Activated CD4-positive, CD25-positive, alpha-beta regulatory T cell (primary cell): ENCODE data around the gene PRSS36.
"Not testable (repeated sequence)": the region's sequence is repeated elsewhere in the genome, so short reads cannot be mapped to it uniquely, and the experiment has no call there.

Source experiments
- DNase-seq, 4 experiments: peaks; one replicate each; lab custom pipeline; 2025; lab: John Stamatoyannopoulos, UW

Gene PRSS36

GRCh38 chr16:31149894-31150890, at the start of gene PRSS36:
PRSS36 (minus strand) TSS chr16:31150066; CDS start chr16:31150035, 31 bp downstream.
- DNase-seq: no peak

GRCh38 chr16:31199430-31200041, 49.7 kb upstream of the PRSS36 start:
- no peak for DNase-seq

DNA sequence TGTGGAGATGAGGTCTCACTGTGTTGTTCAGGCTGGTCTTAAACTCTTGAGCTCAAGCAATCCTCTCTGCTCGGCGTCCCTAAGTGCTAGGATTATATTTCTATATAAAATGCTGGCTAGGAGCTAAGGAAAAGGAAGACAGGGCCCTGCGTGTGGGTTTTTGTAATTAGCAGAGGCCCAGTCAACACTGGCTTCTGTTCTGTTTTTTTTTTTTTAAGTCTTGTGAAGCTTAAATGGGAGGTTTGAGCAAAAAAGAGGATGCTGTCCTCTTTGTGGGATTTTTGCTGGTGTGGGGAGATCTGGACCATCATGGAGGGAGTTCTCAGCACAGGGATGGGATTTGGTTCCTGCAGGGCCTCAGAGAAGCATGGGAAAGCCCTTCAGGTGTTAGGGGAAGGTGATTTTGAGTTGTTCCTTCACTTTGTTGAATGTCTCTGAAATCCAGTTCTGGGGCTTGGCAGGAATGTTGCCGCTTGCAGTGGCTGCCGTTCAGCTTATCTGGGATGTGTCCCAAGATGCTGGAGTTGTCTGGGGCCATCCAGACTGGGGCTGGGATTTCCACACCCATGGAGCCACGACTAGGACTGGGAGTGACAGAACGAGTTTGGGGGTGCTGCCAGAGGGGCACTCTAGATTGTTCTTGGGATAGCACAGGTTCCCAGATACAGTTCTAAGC, 48.5 kb upstream of the PRSS36 start:
- DNase-seq: no peak

DNA sequence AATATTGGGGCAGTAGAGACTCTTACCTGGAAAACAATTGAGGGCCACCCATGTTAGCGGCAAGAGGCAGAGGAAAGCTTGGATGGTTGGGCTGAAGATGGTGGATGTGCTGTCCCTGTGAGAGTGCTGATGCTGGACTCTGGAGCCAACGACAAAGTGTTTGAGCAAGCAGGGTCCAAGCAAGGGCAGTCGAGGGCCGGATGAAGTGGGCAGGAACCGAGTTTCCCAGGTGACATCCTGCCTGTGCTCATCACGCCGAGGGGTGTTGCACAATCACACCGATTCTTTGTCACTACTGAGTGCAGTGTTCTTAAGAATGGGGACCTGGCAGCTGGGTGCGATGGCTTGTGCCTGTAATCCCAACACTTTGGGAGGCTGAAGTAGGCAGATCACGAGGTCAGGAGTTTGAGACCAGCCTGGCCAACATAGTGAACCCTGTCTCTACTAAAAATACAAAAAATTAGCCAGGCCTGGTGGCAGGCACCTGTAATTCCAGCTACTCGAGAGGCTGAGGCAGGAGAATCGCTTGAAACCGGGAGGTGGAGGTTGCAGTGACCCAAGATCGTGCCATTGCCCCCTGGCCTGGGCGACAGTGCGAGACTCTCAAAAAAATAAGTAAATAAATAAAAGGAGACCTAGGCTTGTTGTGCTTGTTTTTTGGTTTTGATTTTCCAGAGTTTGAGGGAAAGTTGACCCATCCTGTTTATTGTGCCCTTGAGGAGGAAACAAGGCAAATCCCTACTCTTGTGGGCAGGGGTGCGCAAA, 46.6 kb upstream of the PRSS36 start:
- DNase-seq: no peak

DNA sequence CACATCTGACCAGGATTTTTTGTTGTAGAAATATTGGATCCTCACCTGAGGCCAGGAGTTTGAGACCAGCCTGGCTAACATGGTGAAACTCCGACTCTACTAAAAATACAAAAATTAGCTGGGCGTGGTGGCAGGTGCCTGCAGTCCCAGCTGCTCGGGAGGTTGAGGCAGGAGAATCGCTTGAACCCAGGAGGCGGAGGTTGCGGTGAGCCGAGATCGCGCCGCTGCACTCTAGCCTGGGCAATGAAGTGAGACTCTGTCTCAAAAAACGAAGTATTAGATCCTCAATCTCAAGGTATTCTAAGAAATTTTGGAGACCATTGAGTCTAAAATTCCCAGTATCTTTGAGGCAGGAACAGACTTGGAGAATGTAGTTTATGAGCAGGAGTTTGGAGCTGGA, 46.0 kb upstream of the PRSS36 start:
- not testable (repeated sequence) for DNase-seq

DNA sequence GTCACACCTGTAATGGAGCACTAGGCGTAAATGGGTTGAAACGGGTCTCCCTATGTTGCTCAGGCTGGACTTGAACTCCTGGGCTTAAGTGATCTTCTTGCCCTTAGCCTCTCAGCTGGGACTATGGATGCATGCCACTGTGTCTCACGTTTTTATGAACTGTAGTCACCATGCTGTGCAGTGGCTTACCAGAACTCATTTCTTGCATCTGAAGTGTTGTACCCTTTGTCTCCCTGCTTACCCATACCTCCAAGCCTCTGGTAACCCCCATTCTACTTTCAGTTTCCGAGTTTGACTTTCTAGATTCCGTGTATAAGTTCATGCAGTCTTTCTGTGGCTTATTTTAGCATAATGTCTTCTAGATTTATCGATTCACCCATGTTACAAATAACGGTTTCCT, 45.0 kb upstream of the PRSS36 start:
- DNase-seq: no peak

- no peak for DNase-seq
These were observed 44.0 kb upstream of the PRSS36 start for GRCh38 chr16:31193874-31194273.

- no peak for DNase-seq
These were observed 43.2 kb upstream of the PRSS36 start for GRCh38 chr16:31192856-31193642.

DNA sequence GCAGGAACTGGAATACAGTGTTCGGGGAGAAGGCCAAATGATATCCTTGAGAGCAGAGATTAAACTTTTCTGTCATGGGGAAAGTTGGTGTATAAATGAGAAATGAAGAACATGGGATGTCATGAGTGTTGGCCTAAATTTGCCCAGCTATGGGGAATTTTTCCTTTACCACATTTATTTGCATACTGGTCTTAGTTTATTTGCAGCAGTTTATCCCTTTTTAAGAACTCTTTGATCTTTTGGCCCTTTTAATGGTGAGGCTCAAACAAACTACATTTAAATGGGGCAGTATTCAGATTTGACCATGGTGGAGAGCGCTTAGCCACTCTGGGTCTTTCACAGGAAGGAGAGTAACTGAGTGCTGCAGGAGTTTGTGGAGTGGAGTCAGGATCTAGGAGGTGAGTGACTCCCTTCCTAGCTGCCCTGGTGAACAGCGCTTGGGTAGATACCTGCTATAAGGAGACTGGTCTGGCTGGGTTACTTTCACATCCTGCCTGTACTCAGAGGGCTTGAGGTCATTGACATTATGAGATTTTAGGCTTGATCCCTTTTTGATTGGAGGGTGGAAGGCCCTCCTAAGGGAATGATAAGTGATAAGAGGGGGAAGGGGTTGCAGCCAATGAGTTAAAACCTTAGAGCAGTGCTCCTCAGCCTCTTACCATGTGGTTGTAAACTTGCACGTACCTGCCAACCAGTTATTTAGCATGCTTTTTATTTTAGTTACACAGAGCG, 42.0 kb upstream of the PRSS36 start:
- DNase-seq: no peak

DNA sequence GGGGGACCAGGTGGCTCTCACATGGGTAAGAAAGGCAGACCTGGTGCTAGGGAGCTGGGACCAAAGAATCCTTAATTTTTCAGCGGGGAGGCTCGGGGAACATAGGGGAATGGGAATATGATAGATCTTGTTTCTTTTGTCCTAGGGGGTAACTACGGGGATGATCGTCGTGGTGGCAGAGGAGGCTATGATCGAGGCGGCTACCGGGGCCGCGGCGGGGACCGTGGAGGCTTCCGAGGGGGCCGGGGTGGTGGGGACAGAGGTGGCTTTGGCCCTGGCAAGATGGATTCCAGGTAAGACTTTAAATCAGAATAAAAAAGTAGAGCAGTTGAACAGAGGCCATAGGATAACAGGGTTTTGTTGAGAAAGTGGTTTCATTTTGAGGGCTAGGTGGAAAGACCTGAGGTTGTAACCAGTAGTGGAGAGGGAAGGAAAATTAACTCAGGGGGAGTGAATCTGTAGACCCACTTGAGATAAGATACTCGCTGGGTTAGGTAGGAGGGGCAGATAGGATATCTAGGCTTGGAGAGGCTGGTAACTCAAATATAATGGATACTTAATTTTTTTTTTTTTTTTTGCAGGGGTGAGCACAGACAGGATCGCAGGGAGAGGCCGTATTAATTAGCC, 41.1 kb upstream of the PRSS36 start:
- DNase-seq: no peak

GRCh38 chr16:31190061-31190460, 40.2 kb upstream of the PRSS36 start:
- DNase-seq: no peak

DNA sequence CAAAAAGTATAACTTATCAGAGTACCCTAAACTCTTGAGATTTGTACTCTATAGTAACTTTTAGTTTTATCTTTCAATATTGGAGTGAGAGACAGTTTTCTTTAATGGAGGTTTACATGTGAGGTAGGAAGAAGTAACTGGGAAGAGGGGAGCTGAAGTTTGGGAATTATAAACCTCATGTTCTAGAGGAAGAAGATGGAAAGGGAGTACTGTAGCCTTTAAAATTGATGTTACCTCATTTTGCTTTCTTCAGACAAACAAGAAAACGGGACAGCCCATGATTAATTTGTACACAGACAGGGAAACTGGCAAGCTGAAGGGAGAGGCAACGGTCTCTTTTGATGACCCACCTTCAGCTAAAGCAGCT, 39.5 kb upstream of the PRSS36 start:
- no peak for DNase-seq

- DNase-seq: no peak
These were observed 38.9 kb upstream of the PRSS36 start for GRCh38 chr16:31188450-31189411.

DNA sequence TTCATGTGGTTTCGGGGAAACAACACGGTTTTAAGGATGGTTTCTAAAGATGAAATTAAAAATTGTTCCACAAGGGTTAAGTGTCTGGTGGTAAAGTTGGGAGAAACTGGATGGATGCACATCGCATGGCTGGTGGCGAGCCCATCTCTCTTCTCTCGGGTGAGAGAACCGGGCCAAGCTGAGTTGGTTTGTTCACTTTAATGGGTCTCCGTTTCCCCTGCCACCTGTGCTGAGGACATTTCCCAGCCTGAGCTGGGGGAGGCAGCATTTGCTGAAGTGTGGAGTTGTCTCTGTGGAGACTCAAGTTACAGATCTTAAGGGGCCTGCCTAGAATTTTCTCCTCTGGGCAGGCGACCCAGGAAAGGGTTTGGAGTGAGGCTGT, 37.9 kb upstream of the PRSS36 start:
- DNase-seq: no peak

- no peak for DNase-seq
These were observed 37.3 kb upstream of the PRSS36 start for GRCh38 chr16:31186930-31187807.

- DNase-seq: no peak
These were observed 36.3 kb upstream of the PRSS36 start for GRCh38 chr16:31186176-31186575.

DNA sequence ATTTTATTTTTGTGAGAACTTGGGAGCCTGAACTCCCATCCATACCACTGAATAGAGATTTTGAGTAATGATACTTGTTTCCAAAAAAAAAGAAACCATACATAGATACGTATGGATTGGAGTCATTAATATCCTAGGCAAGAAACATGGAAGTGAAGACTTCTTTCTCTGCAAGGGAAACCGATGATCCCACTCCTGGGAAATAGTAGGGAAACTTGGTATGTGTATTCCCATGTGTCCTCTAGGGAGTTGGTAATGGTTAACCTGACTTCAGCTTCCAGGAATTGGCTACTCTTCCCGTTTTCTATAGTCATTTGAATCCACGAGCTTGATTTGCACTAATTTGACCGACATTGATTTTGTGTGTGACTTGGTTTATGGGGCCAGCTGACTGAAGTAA, 35.5 kb upstream of the PRSS36 start:
- no peak for DNase-seq

DNA sequence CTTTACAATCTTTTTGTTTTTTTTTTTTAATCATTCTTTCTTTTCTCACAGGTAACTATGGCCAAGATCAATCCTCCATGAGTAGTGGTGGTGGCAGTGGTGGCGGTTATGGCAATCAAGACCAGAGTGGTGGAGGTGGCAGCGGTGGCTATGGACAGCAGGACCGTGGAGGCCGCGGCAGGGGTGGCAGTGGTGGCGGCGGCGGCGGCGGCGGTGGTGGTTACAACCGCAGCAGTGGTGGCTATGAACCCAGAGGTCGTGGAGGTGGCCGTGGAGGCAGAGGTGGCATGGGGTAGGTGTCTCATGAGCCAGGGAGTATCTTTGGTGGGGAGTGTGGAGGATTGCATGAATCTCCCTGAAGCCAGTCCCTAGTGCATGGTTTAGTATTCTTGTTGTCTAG, 35.0 kb upstream of the PRSS36 start:
- DNase-seq: no peak
